ENCODE data around the gene GPR33.

Gene GPR33

GRCh38 chr14:31487886-31488285 lies at the start of gene GPR33:
TSS of gene GPR33 (minus strand) at chr14:31488039. CDS start at chr14:31483965, 4,074 bp downstream.
- Histone ChIP-seq H3K27me3 (ENCODE audit: control insufficient read depth in 2 of 2, insufficient read depth in 2 of 2, low read length in 2 of 2) (no peaks in the 10 kb centered on the region), H3K36me3 (ENCODE audit: control insufficient read depth in 2 of 2, insufficient read depth in 2 of 2, low read length in 2 of 2) (no peaks in the 10 kb centered on the region), H3K27ac (ENCODE audit: low read depth in 2 of 2, low read length in 2 of 2) (no peak within 1 kb of the TSS), H3K9me3 (ENCODE audit: control insufficient read depth in 2 of 2, low read length in 2 of 2) (no peaks in the 10 kb centered on the region), H3K4me3 (ENCODE audit: low read length in 2 of 2) (no peak within 1 kb of the TSS), H3K9ac (ENCODE audit: low read depth in 1 of 2, low read length in 2 of 2) (no peak within 1 kb of the TSS), H3K4me1 (ENCODE audit: control insufficient read depth in 2 of 2, insufficient read depth in 2 of 2, low read length in 2 of 2) (no peaks in the 10 kb centered on the region)

GRCh38 chr14:31536201-31536960 lies 48.5 kb upstream of the GPR33 start:
- no peaks in the 10 kb centered on the region for H3K36me3 ChIP-seq (ENCODE audit: control insufficient read depth in 2 of 2, insufficient read depth in 2 of 2, low read length in 2 of 2)
- H3K27ac ChIP-seq (ENCODE audit: low read depth in 2 of 2, low read length in 2 of 2): no peak overlapping the region
- H3K27me3 ChIP-seq (ENCODE audit: control insufficient read depth in 2 of 2, insufficient read depth in 2 of 2, low read length in 2 of 2): no peaks in the 10 kb centered on the region
- H3K9ac ChIP-seq (ENCODE audit: low read depth in 1 of 2, low read length in 2 of 2): no peak overlapping the region
- H3K9me3 ChIP-seq (ENCODE audit: control insufficient read depth in 2 of 2, low read length in 2 of 2): no peaks in the 10 kb centered on the region
- no peaks in the 10 kb centered on the region for H3K4me1 ChIP-seq (ENCODE audit: control insufficient read depth in 2 of 2, insufficient read depth in 2 of 2, low read length in 2 of 2)
- H3K4me3 ChIP-seq (ENCODE audit: low read length in 2 of 2): no peak overlapping the region

DNA sequence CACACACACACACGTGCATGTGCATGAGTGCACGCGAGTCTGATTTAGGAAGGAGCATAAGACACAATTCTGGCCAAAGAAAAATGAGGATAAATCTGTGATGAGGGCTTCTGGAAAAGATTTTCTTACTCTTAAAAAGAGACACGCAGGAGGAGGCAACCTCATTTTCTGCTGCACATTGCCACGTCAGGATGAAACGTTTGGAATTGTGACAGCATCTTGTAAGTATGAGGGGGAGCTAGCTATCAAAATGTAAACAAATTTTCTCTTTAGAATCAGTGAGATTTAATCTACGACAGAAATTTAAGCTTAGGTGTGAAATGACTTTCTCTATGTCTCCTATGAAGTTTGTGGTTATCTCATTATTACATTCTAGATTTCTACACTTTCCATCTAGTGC lies 42.3 kb upstream of the GPR33 start:
- H3K36me3 ChIP-seq (ENCODE audit: control insufficient read depth in 2 of 2, insufficient read depth in 2 of 2, low read length in 2 of 2): no peaks in the 10 kb centered on the region
- no peak overlapping the region for H3K27ac ChIP-seq (ENCODE audit: low read depth in 2 of 2, low read length in 2 of 2)

GRCh38 chr14:31529053-31529452 lies 41.2 kb upstream of the GPR33 start:
- no peak overlapping the region for H3K9ac ChIP-seq (ENCODE audit: low read depth in 1 of 2, low read length in 2 of 2)
- no peak overlapping the region for H3K4me3 ChIP-seq (ENCODE audit: low read length in 2 of 2)
- no peaks in the 10 kb centered on the region for H3K4me1 ChIP-seq (ENCODE audit: control insufficient read depth in 2 of 2, insufficient read depth in 2 of 2, low read length in 2 of 2)
- no peak overlapping the region for H3K27ac ChIP-seq (ENCODE audit: low read depth in 2 of 2, low read length in 2 of 2)
- no peaks in the 10 kb centered on the region for H3K27me3 ChIP-seq (ENCODE audit: control insufficient read depth in 2 of 2, insufficient read depth in 2 of 2, low read length in 2 of 2)
- H3K9me3 ChIP-seq (ENCODE audit: control insufficient read depth in 2 of 2, low read length in 2 of 2): no peaks in the 10 kb centered on the region
- no peaks in the 10 kb centered on the region for H3K36me3 ChIP-seq (ENCODE audit: control insufficient read depth in 2 of 2, insufficient read depth in 2 of 2, low read length in 2 of 2)

More for the DNA sequence above, 42.3 kb upstream of the GPR33 start:
- no peaks in the 10 kb centered on the region for H3K4me1 ChIP-seq (ENCODE audit: control insufficient read depth in 2 of 2, insufficient read depth in 2 of 2, low read length in 2 of 2)
- no peak overlapping the region for H3K4me3 ChIP-seq (ENCODE audit: low read length in 2 of 2)
- no peaks in the 10 kb centered on the region for H3K27me3 ChIP-seq (ENCODE audit: control insufficient read depth in 2 of 2, insufficient read depth in 2 of 2, low read length in 2 of 2)
- H3K9ac ChIP-seq (ENCODE audit: low read depth in 1 of 2, low read length in 2 of 2): no peak overlapping the region
- no peaks in the 10 kb centered on the region for H3K9me3 ChIP-seq (ENCODE audit: control insufficient read depth in 2 of 2, low read length in 2 of 2)

GRCh38 chr14:31527546-31527945 lies 39.7 kb upstream of the GPR33 start:
- no peaks in the 10 kb centered on the region for H3K9me3 ChIP-seq (ENCODE audit: control insufficient read depth in 2 of 2, low read length in 2 of 2)
- H3K4me1 ChIP-seq (ENCODE audit: control insufficient read depth in 2 of 2, insufficient read depth in 2 of 2, low read length in 2 of 2): no peaks in the 10 kb centered on the region
- H3K27me3 ChIP-seq (ENCODE audit: control insufficient read depth in 2 of 2, insufficient read depth in 2 of 2, low read length in 2 of 2): no peaks in the 10 kb centered on the region
- H3K9ac ChIP-seq (ENCODE audit: low read depth in 1 of 2, low read length in 2 of 2): no peak overlapping the region
- no peaks in the 10 kb centered on the region for H3K36me3 ChIP-seq (ENCODE audit: control insufficient read depth in 2 of 2, insufficient read depth in 2 of 2, low read length in 2 of 2)
- no peak overlapping the region for H3K27ac ChIP-seq (ENCODE audit: low read depth in 2 of 2, low read length in 2 of 2)
- no peak overlapping the region for H3K4me3 ChIP-seq (ENCODE audit: low read length in 2 of 2)

GRCh38 chr14:31527087-31527486 lies 39.2 kb upstream of the GPR33 start:
- H3K36me3 ChIP-seq (ENCODE audit: control insufficient read depth in 2 of 2, insufficient read depth in 2 of 2, low read length in 2 of 2): no peaks in the 10 kb centered on the region
- no peaks in the 10 kb centered on the region for H3K4me1 ChIP-seq (ENCODE audit: control insufficient read depth in 2 of 2, insufficient read depth in 2 of 2, low read length in 2 of 2)
- H3K27ac ChIP-seq (ENCODE audit: low read depth in 2 of 2, low read length in 2 of 2): no peak overlapping the region
- no peak overlapping the region for H3K9ac ChIP-seq (ENCODE audit: low read depth in 1 of 2, low read length in 2 of 2)
- H3K4me3 ChIP-seq (ENCODE audit: low read length in 2 of 2): no peak overlapping the region
- H3K9me3 ChIP-seq (ENCODE audit: control insufficient read depth in 2 of 2, low read length in 2 of 2): no peaks in the 10 kb centered on the region
- no peaks in the 10 kb centered on the region for H3K27me3 ChIP-seq (ENCODE audit: control insufficient read depth in 2 of 2, insufficient read depth in 2 of 2, low read length in 2 of 2)

GRCh38 chr14:31510855-31511254 lies 23.0 kb upstream of the GPR33 start:
- H3K4me1 ChIP-seq (ENCODE audit: control insufficient read depth in 2 of 2, insufficient read depth in 2 of 2, low read length in 2 of 2): no peaks in the 10 kb centered on the region
- H3K9ac ChIP-seq (ENCODE audit: low read depth in 1 of 2, low read length in 2 of 2): no peak overlapping the region
- no peak overlapping the region for H3K27ac ChIP-seq (ENCODE audit: low read depth in 2 of 2, low read length in 2 of 2)
- H3K36me3 ChIP-seq (ENCODE audit: control insufficient read depth in 2 of 2, insufficient read depth in 2 of 2, low read length in 2 of 2): no peaks in the 10 kb centered on the region
- H3K9me3 ChIP-seq (ENCODE audit: control insufficient read depth in 2 of 2, low read length in 2 of 2): no peaks in the 10 kb centered on the region
- H3K4me3 ChIP-seq (ENCODE audit: low read length in 2 of 2): no peak overlapping the region
- H3K27me3 ChIP-seq (ENCODE audit: control insufficient read depth in 2 of 2, insufficient read depth in 2 of 2, low read length in 2 of 2): no peaks in the 10 kb centered on the region

DNA sequence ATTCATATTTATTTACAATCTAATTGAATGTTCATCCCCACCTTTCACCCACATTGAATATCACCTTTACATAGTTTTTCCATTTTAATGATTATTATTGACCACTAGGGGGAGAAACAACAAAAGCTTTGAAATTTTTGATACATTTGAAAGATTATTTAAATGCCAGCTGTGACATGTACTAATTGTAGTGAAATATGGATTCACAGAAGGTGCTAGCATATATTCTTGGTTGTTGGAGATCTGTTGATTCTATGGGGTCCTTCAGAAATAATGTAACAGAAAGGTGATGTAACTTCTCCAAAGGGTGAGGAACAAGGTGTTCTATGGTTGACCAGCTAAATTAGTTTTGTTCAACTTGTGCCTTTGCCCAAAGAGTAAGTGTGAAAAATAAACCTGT lies 22.4 kb upstream of the GPR33 start:
- no peaks in the 10 kb centered on the region for H3K36me3 ChIP-seq (ENCODE audit: control insufficient read depth in 2 of 2, insufficient read depth in 2 of 2, low read length in 2 of 2)
- H3K27me3 ChIP-seq (ENCODE audit: control insufficient read depth in 2 of 2, insufficient read depth in 2 of 2, low read length in 2 of 2): no peaks in the 10 kb centered on the region
- no peak overlapping the region for H3K4me3 ChIP-seq (ENCODE audit: low read length in 2 of 2)
- no peak overlapping the region for H3K27ac ChIP-seq (ENCODE audit: low read depth in 2 of 2, low read length in 2 of 2)
- H3K4me1 ChIP-seq (ENCODE audit: control insufficient read depth in 2 of 2, insufficient read depth in 2 of 2, low read length in 2 of 2): no peaks in the 10 kb centered on the region
- H3K9me3 ChIP-seq (ENCODE audit: control insufficient read depth in 2 of 2, low read length in 2 of 2): no peaks in the 10 kb centered on the region
- H3K9ac ChIP-seq (ENCODE audit: low read depth in 1 of 2, low read length in 2 of 2): no peak overlapping the region

- no peaks in the 10 kb centered on the region for H3K27me3 ChIP-seq (ENCODE audit: control insufficient read depth in 2 of 2, insufficient read depth in 2 of 2, low read length in 2 of 2)
- H3K4me1 ChIP-seq (ENCODE audit: control insufficient read depth in 2 of 2, insufficient read depth in 2 of 2, low read length in 2 of 2): no peaks in the 10 kb centered on the region
- no peak overlapping the region for H3K4me3 ChIP-seq (ENCODE audit: low read length in 2 of 2)
- no peak overlapping the region for H3K9ac ChIP-seq (ENCODE audit: low read depth in 1 of 2, low read length in 2 of 2)
- H3K27ac ChIP-seq (ENCODE audit: low read depth in 2 of 2, low read length in 2 of 2): no peak overlapping the region
- H3K36me3 ChIP-seq (ENCODE audit: control insufficient read depth in 2 of 2, insufficient read depth in 2 of 2, low read length in 2 of 2): no peaks in the 10 kb centered on the region
- H3K9me3 ChIP-seq (ENCODE audit: control insufficient read depth in 2 of 2, low read length in 2 of 2): no peaks in the 10 kb centered on the region
Observed at GRCh38 chr14:31508135-31508534, 20.3 kb upstream of the GPR33 start.

DNA sequence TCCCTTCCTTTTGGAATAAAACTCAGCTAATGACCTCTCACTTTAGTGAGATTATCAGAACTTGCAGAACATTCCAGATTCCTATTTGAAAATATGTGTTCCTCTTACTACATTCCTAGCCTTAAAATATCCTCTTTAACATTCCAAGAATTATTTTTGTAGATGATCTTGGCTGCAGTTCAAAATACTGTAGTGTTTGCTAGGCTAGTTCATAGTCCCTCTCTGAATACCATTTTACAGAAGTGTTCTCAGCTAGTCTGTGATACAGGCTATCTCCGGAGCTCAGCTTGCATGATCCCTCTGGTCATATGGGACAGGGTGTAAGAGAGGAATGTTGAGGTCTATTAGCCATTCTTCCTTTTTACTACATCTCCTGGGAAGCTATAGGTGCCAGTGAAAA lies 17.6 kb upstream of the GPR33 start:
- no peaks in the 10 kb centered on the region for H3K36me3 ChIP-seq (ENCODE audit: control insufficient read depth in 2 of 2, insufficient read depth in 2 of 2, low read length in 2 of 2)
- H3K9me3 ChIP-seq (ENCODE audit: control insufficient read depth in 2 of 2, low read length in 2 of 2): no peaks in the 10 kb centered on the region
- H3K9ac ChIP-seq (ENCODE audit: low read depth in 1 of 2, low read length in 2 of 2): no peak overlapping the region
- H3K27me3 ChIP-seq (ENCODE audit: control insufficient read depth in 2 of 2, insufficient read depth in 2 of 2, low read length in 2 of 2): no peaks in the 10 kb centered on the region
- H3K27ac ChIP-seq (ENCODE audit: low read depth in 2 of 2, low read length in 2 of 2): no peak overlapping the region
- no peaks in the 10 kb centered on the region for H3K4me1 ChIP-seq (ENCODE audit: control insufficient read depth in 2 of 2, insufficient read depth in 2 of 2, low read length in 2 of 2)
- no peak overlapping the region for H3K4me3 ChIP-seq (ENCODE audit: low read length in 2 of 2)
